Ishikawa (cell line): ENCODE results near the gene VPS16.

Experiments used
- CEBPB ChIP-seq: IDR thresholded peaks from 2 replicates; pipeline ENCODE4 v1.6.1; 2012
- EP300 ChIP-seq: IDR thresholded peaks from 2 replicates; pipeline ENCODE4 v1.6.1; 2012; ENCODE audit warnings: borderline replicate concordance
- RAD21 ChIP-seq: IDR thresholded peaks from 2 replicates; pipeline ENCODE4 v1.6.1; 2012; ENCODE audit warnings: low read depth
- TAF1 ChIP-seq: IDR thresholded peaks from 2 replicates; pipeline ENCODE4 v1.6.1; 2012; ENCODE audit warnings: low read depth, mild to moderate bottlenecking
- TCF12 ChIP-seq: IDR thresholded peaks from 2 replicates; pipeline ENCODE4 v1.6.1; 2012; ENCODE audit warnings: low read depth
- TEAD4 ChIP-seq: IDR thresholded peaks from 2 replicates; pipeline ENCODE4 v1.6.1; 2012
- YY1 ChIP-seq: IDR thresholded peaks from 2 replicates; pipeline ENCODE4 v1.6.1; 2012; ENCODE audit warnings: low read depth
- ZBTB7A ChIP-seq: IDR thresholded peaks from 2 replicates; pipeline ENCODE4 v1.6.1; 2012; ENCODE audit warnings: low read depth
- TF ChIP-seq, protein P1 (sequence below): IDR thresholded peaks from 2 replicates; pipeline ENCODE4 v1.6.1; 2012
- TF ChIP-seq, protein P2 (sequence below): IDR thresholded peaks from 2 replicates; pipeline ENCODE4 v1.6.1; 2012; ENCODE audit warnings: low read depth, mild to moderate bottlenecking

DNA sequence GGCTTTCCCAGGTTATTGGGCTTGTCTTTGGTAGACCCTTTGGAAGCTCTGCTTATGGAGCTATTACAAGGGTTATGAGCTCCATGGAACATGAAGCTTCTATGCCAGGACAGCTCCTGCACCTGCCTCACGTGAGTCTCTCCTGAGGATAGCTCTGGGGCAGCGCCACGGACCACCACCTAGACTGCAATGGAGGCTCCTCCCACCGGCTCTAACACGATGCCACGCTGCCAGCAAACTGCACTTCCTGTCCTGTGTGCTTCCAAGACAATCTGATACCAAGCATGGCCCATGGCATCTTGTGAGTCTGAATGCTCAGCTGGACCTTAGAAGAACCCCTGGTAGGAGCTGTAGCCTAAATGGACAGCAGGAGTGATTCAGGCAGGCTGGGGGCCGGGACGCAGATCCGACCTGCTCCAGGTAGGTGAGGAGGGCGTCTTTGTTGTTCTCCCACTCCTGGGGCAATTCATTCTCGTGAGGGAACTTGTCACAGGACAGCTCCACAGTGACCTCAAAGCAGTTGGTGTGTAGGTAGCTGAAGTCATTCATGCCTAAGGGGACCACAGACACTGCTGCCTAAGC lies 45.6 kb upstream of the VPS16 start:
- TF ChIP-seq CEBPB: no peak
- no peak for TF ChIP-seq ZBTB7A
- TF ChIP-seq TAF1: no peak
- no peak for TF ChIP-seq EP300
- TF ChIP-seq, protein P1, sequence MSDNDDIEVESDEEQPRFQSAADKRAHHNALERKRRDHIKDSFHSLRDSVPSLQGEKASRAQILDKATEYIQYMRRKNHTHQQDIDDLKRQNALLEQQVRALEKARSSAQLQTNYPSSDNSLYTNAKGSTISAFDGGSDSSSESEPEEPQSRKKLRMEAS: no peak
- TF ChIP-seq, protein P2, sequence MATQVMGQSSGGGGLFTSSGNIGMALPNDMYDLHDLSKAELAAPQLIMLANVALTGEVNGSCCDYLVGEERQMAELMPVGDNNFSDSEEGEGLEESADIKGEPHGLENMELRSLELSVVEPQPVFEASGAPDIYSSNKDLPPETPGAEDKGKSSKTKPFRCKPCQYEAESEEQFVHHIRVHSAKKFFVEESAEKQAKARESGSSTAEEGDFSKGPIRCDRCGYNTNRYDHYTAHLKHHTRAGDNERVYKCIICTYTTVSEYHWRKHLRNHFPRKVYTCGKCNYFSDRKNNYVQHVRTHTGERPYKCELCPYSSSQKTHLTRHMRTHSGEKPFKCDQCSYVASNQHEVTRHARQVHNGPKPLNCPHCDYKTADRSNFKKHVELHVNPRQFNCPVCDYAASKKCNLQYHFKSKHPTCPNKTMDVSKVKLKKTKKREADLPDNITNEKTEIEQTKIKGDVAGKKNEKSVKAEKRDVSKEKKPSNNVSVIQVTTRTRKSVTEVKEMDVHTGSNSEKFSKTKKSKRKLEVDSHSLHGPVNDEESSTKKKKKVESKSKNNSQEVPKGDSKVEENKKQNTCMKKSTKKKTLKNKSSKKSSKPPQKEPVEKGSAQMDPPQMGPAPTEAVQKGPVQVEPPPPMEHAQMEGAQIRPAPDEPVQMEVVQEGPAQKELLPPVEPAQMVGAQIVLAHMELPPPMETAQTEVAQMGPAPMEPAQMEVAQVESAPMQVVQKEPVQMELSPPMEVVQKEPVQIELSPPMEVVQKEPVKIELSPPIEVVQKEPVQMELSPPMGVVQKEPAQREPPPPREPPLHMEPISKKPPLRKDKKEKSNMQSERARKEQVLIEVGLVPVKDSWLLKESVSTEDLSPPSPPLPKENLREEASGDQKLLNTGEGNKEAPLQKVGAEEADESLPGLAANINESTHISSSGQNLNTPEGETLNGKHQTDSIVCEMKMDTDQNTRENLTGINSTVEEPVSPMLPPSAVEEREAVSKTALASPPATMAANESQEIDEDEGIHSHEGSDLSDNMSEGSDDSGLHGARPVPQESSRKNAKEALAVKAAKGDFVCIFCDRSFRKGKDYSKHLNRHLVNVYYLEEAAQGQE: no peak
- no peak for TF ChIP-seq TEAD4
- no peak for TF ChIP-seq YY1
- TF ChIP-seq RAD21: no peak
- no peak for TF ChIP-seq TCF12
